DOHH2 (cell line): ENCODE results near the gene MTPN.

Source experiments
- H3F3A ChIP-seq: fragments of 200-600 bp; sonication (generic), shearing (Covaris generic); 2 replicates; pipeline ENCODE4 v1.6.0; 2016; ENCODE audit warnings: antibody characterized with exemption, mild to moderate bottlenecking; ENCODE audit not compliant: control insufficient read depth, insufficient read depth
- H3K27ac ChIP-seq: fragments of 200-600 bp; sonication (generic); 2 replicates; pipeline ENCODE4 v1.5.1; 2014; ENCODE audit warnings: low read depth, mild to moderate bottlenecking, low read length, moderate library complexity
- H3K27me3 ChIP-seq: fragments of 200-600 bp; sonication (generic); 2 replicates; pipeline ENCODE4 v1.6.1; 2014; ENCODE audit warnings: mild to moderate bottlenecking, low read length, mixed read lengths; ENCODE audit not compliant: control insufficient read depth
- H3K36me3 ChIP-seq: fragments of 200-600 bp; sonication (generic); 2 replicates; pipeline ENCODE4 v1.6.1; 2014; ENCODE audit warnings: mild to moderate bottlenecking, low read length, moderate library complexity, mixed read lengths; ENCODE audit not compliant: control insufficient read depth
- H3K4me1 ChIP-seq: fragments of 200-600 bp; sonication (generic); 2 replicates; pipeline ENCODE4 v1.6.1; 2014; ENCODE audit warnings: mild to moderate bottlenecking, low read length, mixed read lengths; ENCODE audit not compliant: control insufficient read depth
- H3K4me2 ChIP-seq: fragments of 200-600 bp; sonication (generic); 2 replicates; pipeline ENCODE4 v1.6.0; 2014; ENCODE audit warnings: mild to moderate bottlenecking, low read length, moderate library complexity
- H3K4me3 ChIP-seq: fragments of 200-600 bp; sonication (generic); 2 replicates; pipeline ENCODE4 v1.5.1; 2014; ENCODE audit warnings: mild to moderate bottlenecking, low read length, mixed read lengths
- H3K79me2 ChIP-seq: fragments of 200-600 bp; sonication (generic); 2 replicates; pipeline ENCODE4 v1.6.1; 2014; ENCODE audit warnings: mild to moderate bottlenecking, low read length, mixed read lengths; ENCODE audit not compliant: control insufficient read depth
- H3K9me2 ChIP-seq: fragments of 200-600 bp; sonication (generic); replicated peaks from 2 replicates; pipeline ENCODE4 v1.6.1; 2014; ENCODE audit warnings: mild to moderate bottlenecking, low read length, mixed read lengths; ENCODE audit not compliant: control insufficient read depth
- H3K9me3 ChIP-seq: fragments of 200-600 bp; sonication (generic); 2 replicates; pipeline ENCODE4 v1.6.1; 2014; ENCODE audit warnings: antibody characterized with exemption, low read length, mixed read lengths; ENCODE audit not compliant: control insufficient read depth, insufficient read depth
- H4K20me1 ChIP-seq: fragments of 200-600 bp; sonication (generic); 2 replicates; pipeline ENCODE4 v1.6.0; 2014; ENCODE audit warnings: low read depth, mild to moderate bottlenecking, antibody characterized with exemption, low read length, moderate library complexity; ENCODE audit not compliant: control insufficient read depth, insufficient read depth
- EZH2phosphoT487 ChIP-seq: fragments of 200-600 bp; sonication (generic); IDR thresholded peaks from 2 replicates; pipeline ENCODE4 v1.6.1; 2017; ENCODE audit warnings: borderline replicate concordance, mild to moderate bottlenecking, antibody characterized with exemption, low read length, moderate library complexity, mixed read lengths
- TF ChIP-seq, protein P1 (sequence below): fragments of 200-600 bp; sonication (generic); IDR thresholded peaks from one replicate; pipeline ENCODE4 v1.5.1; 2014; ENCODE audit warnings: antibody characterized with exemption, mild to moderate bottlenecking, low read depth, low read length; ENCODE audit not compliant: poor library complexity, severe bottlenecking

Gene MTPN

DNA sequence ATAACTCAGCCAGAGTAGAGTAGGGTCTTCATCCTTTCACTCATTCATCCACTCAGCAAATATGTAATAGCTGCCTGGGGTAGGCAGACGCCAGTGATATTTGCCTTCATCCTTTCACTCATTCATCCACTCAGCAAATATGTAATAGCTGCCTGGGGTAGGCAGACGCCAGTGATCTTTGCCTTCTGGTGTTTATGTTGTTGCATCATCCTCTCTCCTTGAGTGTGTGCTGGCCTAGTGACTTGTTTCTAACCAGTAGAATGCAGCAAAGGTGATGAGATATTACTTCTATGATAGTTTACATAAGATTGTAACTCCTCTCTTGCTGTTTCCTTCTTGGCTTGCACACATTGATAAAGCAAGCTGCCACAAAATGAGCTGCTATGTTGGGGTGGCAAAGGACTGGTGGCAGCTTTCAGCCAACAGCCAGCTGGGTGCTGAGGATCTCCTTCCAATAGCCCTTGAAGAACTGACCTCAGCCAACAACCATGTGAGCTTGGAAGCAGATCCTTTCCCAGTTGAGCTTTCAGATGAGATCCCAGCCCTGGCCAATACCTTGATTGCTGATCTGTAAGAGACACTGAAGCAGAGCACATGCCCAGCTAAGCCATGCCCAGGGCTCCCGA, 23.2 kb upstream of the MTPN start:
- Histone ChIP-seq H3K9me2 (no peaks in the 10 kb centered on the region), H3K27me3 (peaks cover 11% of the 10 kb centered on the region; the same call in 1 of the 2 replicates), H3K4me1 (no peaks in the 10 kb centered on the region), H3K4me2 (no peak overlapping the region), H3K4me3 (no peak overlapping the region), H3K79me2 (no peaks in the 10 kb centered on the region), H3K36me3 (no peaks in the 10 kb centered on the region), H3F3A (no peaks in the 10 kb centered on the region), H3K27ac (no peak overlapping the region), H3K9me3 (no peaks in the 10 kb centered on the region), H4K20me1 (no peaks in the 10 kb centered on the region)
- TF ChIP-seq, protein P1, sequence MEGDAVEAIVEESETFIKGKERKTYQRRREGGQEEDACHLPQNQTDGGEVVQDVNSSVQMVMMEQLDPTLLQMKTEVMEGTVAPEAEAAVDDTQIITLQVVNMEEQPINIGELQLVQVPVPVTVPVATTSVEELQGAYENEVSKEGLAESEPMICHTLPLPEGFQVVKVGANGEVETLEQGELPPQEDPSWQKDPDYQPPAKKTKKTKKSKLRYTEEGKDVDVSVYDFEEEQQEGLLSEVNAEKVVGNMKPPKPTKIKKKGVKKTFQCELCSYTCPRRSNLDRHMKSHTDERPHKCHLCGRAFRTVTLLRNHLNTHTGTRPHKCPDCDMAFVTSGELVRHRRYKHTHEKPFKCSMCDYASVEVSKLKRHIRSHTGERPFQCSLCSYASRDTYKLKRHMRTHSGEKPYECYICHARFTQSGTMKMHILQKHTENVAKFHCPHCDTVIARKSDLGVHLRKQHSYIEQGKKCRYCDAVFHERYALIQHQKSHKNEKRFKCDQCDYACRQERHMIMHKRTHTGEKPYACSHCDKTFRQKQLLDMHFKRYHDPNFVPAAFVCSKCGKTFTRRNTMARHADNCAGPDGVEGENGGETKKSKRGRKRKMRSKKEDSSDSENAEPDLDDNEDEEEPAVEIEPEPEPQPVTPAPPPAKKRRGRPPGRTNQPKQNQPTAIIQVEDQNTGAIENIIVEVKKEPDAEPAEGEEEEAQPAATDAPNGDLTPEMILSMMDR: no peak
- no peak for TF ChIP-seq EZH2phosphoT487

DNA sequence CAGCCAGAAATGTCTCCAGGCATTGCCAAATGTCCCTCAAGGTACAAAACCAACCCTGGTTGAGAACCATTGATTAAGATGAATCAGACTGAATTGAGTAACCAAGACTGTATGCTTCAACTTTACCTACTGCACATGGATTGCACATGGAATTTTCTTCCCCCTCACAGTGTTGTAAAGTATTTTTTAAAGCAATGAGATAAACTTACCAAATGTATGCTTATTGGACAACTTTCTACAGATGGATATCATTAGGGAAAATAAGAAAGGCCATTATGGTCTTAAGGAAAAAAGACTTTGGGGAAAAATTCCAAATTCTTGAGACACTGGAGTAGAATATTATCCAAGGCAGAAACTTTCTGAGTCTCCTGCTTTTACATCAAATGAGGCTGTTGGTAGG, 20.9 kb upstream of the MTPN start:
- Histone ChIP-seq H3K4me3 (no peak overlapping the region), H3K4me2 (no peak overlapping the region), H3K27me3 (peaks cover 11% of the 10 kb centered on the region; the same call in 1 of the 2 replicates), H3K79me2 (no peaks in the 10 kb centered on the region), H3F3A (no peaks in the 10 kb centered on the region), H3K9me2 (no peaks in the 10 kb centered on the region), H3K9me3 (no peaks in the 10 kb centered on the region), H3K36me3 (no peaks in the 10 kb centered on the region), H3K27ac (no peak overlapping the region), H3K4me1 (no peaks in the 10 kb centered on the region), H4K20me1 (no peaks in the 10 kb centered on the region)
- no peak for TF ChIP-seq EZH2phosphoT487
- TF ChIP-seq, protein P1: no peak

DNA sequence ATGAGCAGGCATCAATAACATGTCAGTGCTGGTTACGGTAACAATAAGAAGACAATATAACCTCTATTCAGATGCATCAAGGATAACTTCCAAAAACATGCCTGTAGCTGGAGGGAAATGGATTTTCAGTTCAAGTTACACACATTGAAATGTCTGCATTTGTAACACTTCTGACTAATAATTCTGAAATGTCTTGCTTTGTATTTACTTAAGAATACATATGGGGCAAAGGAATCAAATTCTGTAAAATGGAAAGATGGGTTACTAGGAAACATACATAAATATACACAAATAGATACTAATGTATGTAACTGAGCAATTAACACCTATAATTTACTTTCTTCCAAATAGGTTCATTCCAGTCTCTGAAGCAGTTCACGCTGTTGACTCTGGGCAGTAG, 18.6 kb upstream of the MTPN start:
- Histone ChIP-seq H3K36me3 (no peaks in the 10 kb centered on the region), H3K4me1 (no peaks in the 10 kb centered on the region), H3K9me3 (no peaks in the 10 kb centered on the region), H3K4me2 (no peak overlapping the region), H3K27ac (no peak overlapping the region), H3K4me3 (no peak overlapping the region), H4K20me1 (no peaks in the 10 kb centered on the region), H3K27me3 (peaks cover 11% of the 10 kb centered on the region; the same call in 1 of the 2 replicates), H3K9me2 (no peaks in the 10 kb centered on the region), H3F3A (no peaks in the 10 kb centered on the region), H3K79me2 (no peaks in the 10 kb centered on the region)
- no peak for TF ChIP-seq EZH2phosphoT487
- TF ChIP-seq, protein P1: no peak
